GM20000 (cell line): ENCODE results near the gene PITPNM2.

Experiments used
- DNase-seq: peaks from one replicate; pipeline ENCODE4 v3.0.0; 2012; ENCODE audit warnings: low spot score
- CTCF ChIP-seq: IDR thresholded peaks from 2 replicates; pipeline ENCODE4 v1.5.1; 2012; ENCODE audit warnings: mild to moderate bottlenecking, control low read depth; ENCODE audit errors: extremely low read depth, missing control alignments

PITPNM2 gene

GRCh38 chr12:123143736-123144461 lies 7.0 kb downstream of the PITPNM2 start:
- TF ChIP-seq CTCF: no peak
- no peak for DNase-seq

GRCh38 chr12:123142921-123143735 lies 7.8 kb downstream of the PITPNM2 start:
- DNase-seq: no peak

GRCh38 chr12:123142518-123142840 lies 8.4 kb downstream of the PITPNM2 start:
- DNase-seq: no peak
- no peak for TF ChIP-seq CTCF

More at GRCh38 chr12:123142921-123143735, 7.8 kb downstream of the PITPNM2 start:
- no peak for TF ChIP-seq CTCF

- no peak for DNase-seq
- no peak for TF ChIP-seq CTCF
Observed at GRCh38 chr12:123141615-123142517, 9.0 kb downstream of the PITPNM2 start.

GRCh38 chr12:123140676-123141614 lies 9.9 kb downstream of the PITPNM2 start:
- no peak for DNase-seq
- no peak for TF ChIP-seq CTCF

- no peak for DNase-seq
- TF ChIP-seq CTCF: no peak
Observed at GRCh38 chr12:123139926-123140675, 10.8 kb downstream of the PITPNM2 start.
